Superior temporal gyrus (tissue), 1 donor: ENCODE results near the gene TEX22.
A peak's percentile ranks its signal among the peaks of the same experiment; 100 is the strongest.

Experiments
- DNase-seq: peaks from one replicate; pipeline ENCODE4 v3.0.0-alpha.2; 2016; ENCODE audit errors: extremely low spot score

Gene TEX22

GRCh38 chr14:105456736-105457617 is 58.6 kb downstream of the TEX22 start:
- DNase-seq = peak; percentile 6

DNA sequence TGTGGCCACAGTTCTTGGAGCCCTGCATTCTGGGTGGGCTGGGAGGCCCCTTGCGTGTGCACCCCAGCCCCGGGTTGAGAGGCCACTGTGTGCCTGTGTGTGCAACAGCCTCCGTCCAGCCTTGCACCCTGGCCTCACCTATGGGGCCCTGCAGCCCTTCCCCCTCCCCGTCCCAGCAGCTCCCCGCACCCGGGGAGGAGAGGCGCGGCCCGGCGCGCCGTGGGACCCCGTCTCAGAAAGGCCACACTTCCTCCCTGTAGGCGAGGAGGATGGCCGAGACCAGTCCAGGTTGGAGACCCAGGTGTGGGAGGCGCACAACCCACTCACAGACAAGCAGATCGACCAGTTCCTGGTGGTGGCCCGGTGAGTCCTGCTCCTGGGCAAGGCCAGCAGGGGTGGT is 59.7 kb downstream of the TEX22 start:
- DNase-seq = no peak

- no peak for DNase-seq
Observed at GRCh38 chr14:105458571-105458970, 60.2 kb downstream of the TEX22 start.

GRCh38 chr14:105460116-105460515 is 61.8 kb downstream of the TEX22 start:
- DNase-seq = no peak

- no peak for DNase-seq
Observed at GRCh38 chr14:105460616-105461015, 62.3 kb downstream of the TEX22 start.

DNA sequence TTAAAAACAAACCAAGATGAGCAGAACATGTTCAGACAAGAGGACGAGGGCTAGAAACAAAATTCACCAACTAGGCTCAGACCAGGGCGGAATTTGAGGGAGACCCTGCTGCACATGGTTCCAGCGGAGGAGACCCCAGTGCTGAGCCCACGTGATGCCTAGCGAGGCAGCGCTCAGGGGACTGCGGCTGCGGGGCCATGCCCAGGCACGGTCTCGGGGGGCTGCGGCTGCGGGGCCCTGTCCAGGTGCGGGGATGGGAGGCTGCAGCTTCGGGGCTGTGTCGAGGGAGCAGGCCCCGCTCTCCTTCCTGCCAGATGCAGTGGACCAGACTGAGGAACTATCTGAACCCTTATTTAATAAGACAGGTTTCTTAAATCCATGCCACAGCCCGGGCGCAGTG is 63.6 kb downstream of the TEX22 start:
- DNase-seq = no peak
